Inflammatory macrophage treated with lipopolysaccharide for 4 hours (primary cell): ENCODE results near the gene ATP1B3.
A peak's percentile ranks its signal among the peaks of the same experiment; 100 is the strongest.
"Not testable (repeated sequence)": the region's sequence is repeated elsewhere in the genome, so short reads cannot be mapped to it uniquely, and the experiment has no call there.

Experiments used
- DNase-seq: peaks from one replicate; pipeline ENCODE4 v3.0.0-alpha.2; 2020

The ATP1B3 gene

DNA sequence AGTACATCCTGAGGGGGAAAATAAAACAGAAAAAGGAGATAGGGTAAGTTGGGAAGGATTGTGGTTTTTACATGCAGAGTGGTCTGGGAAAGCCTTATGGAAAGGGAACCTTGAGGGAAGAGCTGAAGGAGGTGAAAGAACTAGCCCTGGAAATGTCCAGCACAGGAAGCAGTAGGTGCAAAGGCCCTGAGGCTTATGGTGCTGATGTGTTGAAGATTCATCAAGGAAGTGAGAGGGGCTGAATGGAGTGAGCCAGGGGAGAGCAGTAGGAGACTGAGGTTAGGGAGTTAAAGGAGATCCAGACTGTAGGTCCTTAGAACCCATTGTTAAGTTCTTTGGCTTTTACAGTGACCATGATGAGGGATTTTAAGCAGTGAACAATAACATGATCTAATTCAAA lies 33.0 kb downstream of the ATP1B3 start:
- no peak for DNase-seq

DNA sequence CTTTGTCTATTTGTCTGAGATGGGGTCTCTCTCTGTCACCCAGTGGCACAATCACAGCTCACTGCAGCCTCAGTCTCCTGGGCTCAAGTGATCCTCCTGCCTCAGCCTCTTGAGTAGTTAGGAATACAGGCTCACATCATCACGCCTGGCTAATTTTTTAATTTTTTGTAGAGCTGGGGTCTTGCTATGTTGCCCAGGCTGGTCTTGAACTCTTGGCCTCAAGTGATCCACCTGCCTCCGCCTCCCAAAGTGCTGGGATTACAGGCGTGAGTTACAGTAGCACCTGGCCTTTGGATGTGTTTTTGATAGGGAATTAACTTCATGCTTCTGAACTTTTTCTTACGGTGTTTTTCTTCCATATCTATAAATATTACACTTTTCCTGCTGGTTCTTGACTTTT lies 33.5 kb downstream of the ATP1B3 start:
- DNase-seq: not testable (repeated sequence)

DNA sequence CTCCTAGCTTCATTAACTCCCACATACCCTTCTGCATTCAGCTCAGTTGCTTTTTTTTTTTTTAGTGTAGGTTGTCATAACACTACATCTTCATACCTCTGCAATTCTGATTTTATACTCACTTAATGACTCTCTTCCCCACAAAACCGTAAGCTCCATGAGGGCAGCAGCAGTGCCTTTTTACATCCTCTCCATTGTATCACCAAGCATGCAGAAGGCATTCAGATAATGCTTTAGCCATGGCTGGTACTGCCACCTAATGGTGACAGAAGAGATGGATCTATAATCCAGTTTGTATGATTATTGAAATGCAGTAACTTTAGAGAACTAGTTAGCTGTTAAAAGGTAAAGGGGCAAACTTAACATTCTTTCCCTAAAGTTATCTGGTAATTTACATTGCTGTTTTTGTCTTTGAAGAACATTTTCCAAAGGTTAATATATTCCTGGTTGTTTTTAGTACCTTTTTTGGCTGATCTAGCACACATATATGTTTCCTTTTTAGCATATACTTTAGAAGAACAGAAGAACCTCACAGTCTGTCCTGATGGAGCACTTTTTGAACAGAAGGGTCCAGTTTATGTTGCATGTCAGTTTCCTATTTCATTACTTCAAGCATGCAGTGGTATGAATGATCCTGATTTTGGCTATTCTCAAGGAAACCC lies 36.8 kb downstream of the ATP1B3 start:
- DNase-seq: peak; percentile 71

DNA sequence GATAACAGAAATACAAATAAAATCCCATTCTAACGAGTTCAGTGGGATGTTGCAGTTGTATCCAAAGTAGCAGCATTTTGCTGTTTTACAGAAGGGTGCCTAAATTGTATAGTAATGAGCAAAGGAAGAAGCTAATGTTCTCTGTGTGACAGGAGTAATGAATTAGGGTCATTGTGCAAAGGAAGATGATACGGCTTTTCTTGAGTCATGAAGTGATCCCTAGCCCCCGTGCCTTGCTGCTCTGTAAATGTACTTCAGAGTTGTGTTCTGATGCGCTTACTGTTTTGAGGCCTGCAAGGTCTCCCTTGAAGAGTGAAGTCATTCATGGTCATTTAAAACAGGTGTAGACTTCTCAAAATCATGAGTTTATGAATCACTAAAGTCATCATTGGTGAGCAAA lies 37.9 kb downstream of the ATP1B3 start:
- DNase-seq: no peak

DNA sequence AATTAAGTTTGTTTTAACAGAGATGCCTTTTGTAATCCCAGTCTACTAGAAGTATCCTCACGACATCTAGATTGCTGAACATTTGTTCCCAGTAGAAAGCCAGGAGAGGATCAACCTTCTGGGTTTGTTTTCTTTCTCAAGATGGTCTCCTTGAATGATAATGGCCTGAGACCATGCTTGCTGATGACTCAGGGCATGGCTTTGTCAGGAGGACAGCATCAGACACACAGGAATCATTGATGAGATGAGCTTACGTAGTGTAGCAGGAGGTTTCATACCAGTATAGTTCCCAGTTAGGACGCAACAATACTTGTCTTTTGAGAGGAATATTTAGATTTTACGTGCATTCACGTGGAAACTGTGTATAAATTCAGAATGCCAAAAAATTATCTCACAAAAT lies 38.6 kb downstream of the ATP1B3 start:
- DNase-seq: no peak

DNA sequence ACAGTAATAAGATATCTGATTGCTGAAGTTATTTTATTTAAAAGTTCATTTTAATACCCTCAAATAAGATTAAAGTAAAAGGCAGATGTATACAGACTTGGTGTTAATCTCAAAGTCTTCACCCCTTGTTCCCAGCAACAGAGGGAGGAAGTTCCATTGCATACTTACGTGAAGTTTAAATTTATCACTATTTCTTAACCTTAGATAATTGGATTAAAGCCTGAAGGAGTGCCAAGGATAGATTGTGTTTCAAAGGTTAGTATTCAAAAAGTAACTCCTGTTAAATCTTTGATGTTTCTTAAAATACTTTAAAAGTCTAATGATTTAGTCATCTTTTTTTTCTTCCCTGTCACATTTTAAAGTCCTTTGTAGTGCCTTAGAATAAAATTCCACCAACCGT lies 39.3 kb downstream of the ATP1B3 start:
- no peak for DNase-seq

DNA sequence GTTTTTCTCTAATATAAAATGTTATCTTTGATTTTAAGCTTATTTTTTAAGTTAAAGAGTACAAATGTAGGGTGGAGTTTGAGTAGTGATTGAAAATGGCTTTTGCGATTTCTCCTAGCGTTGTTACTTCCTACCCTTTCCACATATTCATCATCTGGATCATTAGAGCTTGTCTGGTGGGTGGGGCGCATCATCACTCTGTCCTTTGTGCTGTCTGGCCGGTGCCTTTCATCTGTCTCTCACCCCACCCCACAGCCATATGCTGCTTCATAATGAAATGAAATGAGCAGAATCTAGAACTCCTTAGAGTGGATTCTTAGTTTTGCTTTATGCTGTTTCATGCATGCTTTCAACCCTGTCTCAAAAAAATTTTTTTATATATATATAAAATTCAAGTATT lies 44.3 kb downstream of the ATP1B3 start:
- no peak for DNase-seq

DNA sequence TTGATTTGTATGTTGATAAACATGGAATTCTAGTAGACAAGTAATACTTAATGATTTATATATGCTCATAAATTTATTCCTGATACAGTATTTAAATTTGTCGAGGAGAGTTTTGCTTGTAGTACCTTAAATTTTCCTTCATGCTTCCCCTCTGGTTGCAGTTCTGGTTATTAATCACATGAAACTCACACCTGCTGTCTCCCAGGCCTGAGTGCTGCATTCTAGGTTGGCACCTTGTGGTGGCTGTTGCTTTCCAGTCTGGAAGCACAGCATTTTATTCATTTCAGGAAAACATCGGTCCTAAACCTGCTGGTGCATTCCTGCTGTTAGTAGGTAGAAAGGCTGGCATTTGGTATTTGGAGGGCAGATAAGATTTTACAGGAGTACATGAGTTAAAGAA lies 44.9 kb downstream of the ATP1B3 start:
- no peak for DNase-seq

DNA sequence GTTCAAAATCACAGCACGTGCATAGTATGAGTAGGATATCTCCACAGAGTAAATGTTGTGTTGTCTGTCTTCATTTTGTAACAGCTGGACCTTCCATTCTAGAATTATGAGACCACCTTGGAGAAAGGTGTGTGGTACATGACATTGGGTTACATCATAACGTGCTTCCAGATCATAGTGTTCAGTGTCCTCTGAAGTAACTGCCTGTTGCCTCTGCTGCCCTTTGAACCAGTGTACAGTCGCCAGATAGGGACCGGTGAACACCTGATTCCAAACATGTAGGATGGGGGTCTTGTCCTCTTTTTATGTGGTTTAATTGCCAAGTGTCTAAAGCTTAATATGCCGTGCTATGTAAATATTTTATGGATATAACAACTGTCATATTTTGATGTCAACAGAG lies 49.2 kb downstream of the ATP1B3 start:
- not testable (repeated sequence) for DNase-seq

DNA sequence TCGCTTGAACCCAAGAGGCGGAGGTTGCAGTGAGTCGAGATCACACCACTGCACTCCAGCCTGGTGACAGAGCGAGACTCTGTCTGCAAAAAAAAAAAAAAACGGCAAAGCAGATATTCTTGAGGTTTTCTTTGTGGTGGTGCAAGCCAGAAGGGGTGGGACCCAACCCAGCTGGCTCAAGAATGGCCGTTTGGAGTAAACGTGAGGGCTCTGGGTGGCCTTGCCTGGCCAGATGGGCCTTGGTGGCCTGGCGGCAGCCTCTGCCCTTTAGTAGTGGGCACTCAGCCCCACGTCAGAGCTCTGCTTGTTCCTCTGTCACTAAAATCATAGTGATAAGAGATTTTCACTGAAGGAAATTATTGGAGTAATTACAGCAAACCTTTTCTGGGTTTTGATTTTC lies 50.5 kb downstream of the ATP1B3 start:
- DNase-seq: no peak

DNA sequence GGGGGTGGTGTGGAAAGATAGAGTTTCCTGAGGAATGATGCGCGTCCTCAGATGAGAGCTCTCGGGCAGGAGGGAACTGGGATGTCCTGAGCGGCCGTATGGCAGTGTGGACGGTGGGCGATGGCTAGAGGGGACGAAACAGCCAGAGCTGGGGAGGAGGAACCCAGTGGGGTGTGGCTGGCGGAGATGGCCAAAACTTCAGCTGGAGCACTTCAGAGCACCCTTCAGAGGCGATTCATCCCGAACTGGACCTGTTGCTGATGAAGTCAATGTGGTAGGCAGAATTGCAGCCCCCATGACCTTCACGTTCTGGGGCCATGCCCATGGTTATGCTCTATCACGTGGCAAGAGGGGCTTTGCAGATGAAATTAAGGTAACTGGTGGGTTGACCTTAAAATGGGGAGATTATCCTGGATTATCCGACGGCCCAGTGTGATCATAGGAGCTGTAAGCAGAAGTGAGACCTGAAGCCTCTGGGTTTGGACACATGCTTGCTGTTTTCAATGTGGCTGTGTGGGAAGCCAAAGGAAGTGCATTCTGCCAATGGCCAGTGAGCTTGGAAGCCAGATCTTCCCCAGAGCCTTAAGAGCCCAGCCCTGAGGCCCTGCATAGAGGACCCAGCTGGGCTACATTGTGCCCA lies 52.3 kb downstream of the ATP1B3 start:
- peak; percentile 16 for DNase-seq

DNA sequence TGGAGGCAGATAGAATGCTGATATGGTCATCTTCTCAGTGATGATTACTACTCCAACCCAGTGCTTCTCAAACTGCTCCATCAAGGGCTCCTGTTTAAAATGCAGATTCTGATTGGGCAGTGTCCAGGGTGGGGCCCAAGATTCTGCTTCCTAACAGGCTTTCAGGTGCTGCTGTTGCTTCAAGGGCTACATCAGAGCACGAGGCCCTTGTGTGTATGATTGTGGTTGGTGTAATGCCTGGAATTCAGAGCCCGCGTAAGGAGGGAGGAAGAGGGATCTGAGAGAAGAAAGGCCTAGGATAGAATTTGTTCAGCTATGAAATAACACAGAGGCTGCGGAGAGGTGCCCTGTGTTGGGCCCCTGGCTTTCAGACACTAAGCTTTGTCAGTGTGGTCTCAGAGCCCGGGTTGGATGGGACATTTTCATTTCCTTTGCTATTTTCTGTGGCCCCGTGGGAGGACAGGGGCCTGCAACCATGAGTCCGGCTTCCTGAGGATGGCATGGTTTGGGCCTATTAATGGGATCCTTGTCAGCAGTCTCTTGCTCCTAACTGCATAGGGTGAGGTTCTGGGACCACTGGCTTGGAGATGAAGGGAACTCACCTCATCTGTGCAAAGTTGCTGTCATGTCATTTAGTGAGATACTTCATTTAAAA lies 53.0 kb downstream of the ATP1B3 start:
- DNase-seq: no peak

DNA sequence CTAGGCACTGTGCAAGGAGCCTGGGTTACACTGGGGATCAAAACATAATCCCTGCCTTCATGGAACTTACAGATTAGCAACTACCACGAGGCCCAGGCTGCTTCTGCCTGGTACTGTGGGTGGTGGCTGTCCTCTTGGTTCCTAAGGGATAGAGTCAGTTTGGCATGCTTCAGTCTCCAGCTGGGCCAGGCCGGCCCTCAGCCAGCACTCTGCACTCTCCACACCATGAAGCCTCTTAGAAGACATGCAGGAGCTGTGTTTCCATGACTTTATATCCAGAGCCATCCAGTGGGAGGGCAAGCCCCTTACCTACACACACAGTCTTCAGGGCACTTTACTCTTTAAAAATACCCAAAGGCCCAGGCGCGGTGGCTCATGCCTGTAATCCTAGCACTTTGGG lies 54.4 kb downstream of the ATP1B3 start:
- DNase-seq: no peak

DNA sequence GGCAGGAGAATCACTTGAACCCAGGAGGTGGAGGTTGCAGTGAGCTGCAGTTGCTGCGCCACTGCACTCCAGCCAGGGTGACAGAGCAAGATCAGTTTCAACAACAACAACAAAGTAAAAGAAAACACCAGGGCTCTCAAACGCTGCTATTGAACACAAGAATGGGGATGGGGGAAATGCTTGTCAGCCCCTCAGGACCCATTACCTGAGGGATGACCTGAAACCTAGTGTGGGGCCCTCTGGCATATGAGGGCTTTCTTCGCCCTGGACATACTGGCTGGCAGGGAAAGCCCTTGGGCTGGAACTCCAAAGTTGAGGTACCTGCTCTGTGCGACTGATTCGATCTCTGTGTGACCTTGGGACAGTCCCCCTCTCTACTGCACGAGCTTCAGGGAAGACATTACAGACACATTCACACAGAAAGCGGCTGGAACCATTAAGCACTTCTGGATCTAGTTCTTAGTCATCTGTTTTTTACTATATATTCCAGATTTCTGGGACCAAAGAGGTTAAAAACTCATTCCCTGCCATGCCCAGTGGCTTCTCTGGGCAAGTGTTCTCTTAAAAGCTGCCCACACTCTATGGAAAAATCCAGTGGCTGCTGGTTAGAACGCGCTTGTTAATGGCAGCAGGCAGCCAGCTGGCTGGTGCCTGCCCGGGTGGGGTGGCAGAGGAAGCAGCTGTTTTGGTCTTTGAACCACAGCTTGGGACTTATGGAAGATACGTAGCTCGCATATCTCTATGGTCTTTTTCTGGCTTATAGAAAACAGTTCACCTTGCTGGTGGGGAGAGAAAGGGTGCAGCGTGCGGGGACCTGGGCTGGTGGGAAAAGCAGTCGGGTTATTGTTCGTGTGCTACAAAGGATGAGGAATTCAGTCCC lies 57.2 kb downstream of the ATP1B3 start:
- no peak for DNase-seq

DNA sequence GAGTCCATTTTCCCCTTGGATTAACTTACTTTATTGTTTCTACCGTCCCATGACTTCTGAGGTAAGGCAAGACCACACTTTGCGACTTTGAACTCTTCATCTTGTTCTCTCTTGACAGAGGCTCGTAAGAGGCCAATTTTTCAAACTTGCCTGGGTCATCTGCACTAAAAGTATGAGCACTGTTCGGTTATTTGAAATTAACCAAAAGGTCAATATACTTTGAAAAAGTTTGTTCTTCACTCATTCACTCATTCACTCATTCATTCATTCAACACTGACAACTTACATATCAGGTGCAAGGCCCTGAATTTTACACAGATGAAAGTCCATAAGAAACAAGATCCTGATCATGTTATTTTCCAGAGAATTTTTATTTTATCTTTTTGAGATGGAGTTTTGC lies 57.9 kb downstream of the ATP1B3 start:
- DNase-seq: no peak

DNA sequence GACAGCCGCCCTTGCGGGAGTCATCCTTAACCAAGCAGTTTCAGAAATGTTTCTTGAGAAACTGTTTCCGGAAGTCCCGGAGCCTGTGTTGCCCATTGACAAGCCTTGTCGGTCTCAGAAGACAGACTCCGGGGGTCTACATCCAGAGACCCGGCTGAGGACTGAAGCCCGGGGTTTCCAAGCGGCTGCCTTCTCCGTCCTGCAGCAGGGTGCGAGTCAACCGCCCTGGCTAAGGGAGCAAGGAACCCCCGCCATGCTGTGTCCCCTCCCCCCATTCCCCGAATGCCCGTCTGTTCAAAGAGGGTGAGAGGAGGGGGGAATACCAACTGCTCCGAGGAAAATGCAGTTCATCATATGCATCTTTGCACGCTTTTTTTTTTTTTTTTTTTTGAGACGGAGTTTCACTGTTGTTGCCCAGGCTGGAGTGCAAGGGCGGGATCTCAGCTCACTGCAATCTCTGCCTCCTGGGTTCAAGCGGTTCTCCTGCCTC lies 61.6 kb downstream of the ATP1B3 start:
- DNase-seq: no peak

DNA sequence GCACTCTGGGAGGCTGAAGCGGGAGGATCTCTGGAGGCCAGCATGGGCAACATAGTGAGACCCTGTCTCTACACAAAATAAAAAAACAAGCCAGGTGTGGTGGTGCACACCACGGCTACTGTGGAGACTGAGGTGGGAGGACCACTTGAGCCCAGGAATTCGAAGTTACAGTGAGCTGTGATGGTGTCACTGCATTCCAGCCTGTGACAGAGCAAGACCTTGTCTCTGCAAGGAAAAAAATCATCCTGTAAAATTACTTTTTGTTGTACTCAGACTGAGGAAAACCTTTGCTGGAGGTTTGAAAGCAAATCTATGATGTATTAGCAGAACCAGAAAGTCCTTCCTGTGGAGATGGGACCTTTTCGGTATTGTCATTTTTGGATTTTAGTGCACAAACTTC lies 63.3 kb downstream of the ATP1B3 start:
- DNase-seq: no peak

DNA sequence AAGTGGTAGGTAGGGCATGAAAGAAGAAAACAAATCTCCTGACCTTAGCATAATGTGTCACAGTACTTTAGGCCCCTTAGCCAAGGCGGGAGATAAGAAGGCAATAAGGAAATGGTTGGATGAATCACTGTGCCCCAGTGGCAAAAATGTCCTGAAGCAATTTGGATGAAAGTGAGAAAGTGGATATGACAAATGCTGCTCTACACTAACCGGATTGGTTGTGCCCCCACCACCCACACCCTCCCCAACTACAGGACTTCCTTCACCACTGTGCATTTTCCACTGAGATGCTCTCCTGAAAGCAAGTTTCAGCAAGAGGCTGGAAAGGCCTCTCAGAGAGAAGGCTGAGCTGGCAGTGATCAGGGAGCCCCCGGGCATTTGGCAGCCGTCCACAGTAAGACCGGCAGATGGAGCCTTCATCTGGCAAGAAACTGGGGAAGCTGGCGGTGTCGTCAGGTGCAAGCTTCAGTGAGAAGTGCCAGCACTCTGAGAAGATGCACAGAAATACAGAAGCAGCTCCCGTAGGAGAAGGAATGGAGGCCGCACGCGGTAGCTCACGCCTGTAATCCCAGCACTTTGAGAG lies 63.8 kb downstream of the ATP1B3 start:
- DNase-seq: peak; percentile 46

DNA sequence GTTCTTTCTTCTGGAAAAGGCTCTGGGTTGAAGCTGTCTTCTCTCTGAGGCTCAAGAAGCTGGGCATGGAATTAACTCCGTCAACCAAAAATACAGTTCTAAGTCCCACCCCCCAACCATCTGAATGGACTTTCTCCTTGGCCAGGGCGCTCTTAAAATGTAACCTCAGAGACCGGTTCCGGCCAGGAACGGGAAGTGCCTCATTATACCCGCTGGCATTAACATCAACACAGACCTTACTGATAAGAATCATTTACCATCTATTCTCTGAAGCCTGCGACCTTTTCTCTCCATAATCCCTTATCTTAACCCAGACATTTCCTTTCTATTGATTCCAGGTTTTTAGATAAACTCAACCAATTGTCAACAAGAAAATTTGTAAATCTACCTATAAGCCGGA lies 64.7 kb downstream of the ATP1B3 start:
- DNase-seq: peak; percentile 10

DNA sequence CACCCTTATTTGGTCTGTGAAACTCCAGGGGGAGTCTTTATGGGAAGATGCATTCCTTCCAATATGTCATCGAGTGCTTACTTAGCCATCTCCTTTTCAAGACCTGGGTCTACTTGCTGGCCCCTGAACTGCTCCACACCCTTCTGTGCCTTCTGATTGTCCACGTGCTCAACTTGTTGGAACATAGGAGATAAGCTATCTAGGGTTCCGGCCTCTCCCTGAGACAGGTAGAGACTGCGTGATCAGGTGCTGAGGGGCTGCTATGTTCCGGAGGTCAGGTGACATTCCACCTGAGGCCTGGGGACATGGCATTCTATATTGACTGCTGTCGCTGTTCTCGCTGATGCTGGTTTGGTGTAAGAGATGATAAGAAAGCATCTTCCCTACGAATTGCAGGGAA lies 65.6 kb downstream of the ATP1B3 start:
- no peak for DNase-seq

DNA sequence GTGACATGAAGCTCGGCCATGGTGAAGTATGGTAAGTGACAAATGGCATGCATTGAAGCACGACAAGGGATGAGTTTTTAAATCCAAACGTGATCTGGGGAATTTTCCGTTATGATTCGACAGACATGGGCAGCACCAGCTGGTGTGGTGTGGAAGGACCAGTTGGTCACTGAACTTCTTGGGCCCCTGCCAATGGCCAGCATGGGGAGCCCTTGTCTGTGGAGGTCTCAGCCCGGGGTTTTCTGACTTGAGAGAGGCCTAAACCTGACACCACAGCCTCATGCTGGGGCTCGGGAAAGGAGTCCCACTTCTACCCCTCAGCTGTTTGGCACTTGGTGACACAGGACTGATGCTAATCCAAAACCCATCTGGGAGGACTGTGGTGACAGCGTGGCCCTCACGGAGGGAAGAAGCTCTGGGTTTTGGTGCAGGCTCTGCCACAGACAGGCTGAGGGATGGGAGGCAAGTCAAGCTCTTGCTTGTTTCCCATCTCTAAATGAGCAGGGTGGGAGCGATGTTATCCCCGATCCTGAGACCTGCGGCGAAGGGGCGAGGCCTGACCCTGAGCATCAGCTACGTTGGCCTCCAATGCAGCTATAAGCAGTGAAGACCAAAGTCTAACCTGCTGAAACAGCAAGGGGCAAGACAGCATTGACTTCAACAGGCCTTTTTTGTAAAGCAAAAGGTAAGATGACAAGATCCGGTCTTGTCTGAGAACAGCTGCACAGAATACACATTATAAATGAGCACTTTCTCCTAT lies 69.5 kb downstream of the ATP1B3 start:
- DNase-seq: no peak

DNA sequence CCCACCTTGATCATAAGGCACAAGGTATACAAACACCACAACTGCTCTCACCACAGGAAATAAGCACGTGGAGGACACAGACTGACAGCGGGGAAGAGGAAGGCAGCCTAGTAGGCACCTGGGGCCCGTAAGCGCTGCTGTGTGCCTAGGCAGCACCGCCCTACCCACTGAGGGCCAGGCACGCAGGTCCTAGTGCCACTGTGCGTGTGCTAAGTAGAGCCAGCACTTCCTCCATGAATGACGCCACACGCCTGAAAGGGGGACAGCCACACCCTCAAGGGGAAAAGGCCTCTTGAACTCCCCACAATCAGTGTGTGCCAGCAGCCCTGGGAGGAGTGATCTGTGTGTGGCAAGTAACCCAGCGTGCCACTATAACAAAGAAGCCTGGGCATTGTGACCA lies 73.0 kb downstream of the ATP1B3 start:
- no peak for DNase-seq
